HL-60/S4 (cell line): Measurements from ENCODE around the gene TNS1.

Experiments
- in situ Hi-C: fragments of 300-500 bp; cut with MboI; formaldehyde crosslinking; loops from 2 replicates; pipeline ENCODE4 v1.14.3; 2022; ENCODE audit warnings: low sequenced_read_pairs

The TNS1 gene

GRCh38 chr2:217947383-217948350 lies 55.1 kb downstream of the TNS1 start:
- in situ Hi-C loops = no loop called here

GRCh38 chr2:217946051-217946450 lies 56.7 kb downstream of the TNS1 start:
- in situ Hi-C loops = no loop called here

DNA sequence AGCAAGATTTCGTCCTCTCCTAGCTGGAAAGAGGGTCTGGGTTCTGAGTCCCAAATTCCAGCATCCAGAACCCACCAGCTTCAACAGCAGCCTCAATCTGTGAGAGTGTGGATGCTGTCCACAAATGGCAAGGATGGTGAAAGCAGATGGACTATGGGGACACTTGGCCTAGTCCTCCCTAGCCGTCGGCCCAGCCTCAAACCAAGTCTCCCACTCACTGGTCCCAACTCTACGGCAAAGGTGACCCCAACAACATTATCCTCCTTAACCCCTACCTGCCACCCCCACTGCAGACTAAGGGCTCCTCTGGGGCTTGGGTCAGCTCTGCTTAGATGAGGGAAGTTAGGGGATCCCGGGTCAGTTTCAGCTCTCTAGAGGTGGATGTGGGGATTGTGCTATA lies 57.3 kb downstream of the TNS1 start:
- in situ Hi-C loops = no loop called here

DNA sequence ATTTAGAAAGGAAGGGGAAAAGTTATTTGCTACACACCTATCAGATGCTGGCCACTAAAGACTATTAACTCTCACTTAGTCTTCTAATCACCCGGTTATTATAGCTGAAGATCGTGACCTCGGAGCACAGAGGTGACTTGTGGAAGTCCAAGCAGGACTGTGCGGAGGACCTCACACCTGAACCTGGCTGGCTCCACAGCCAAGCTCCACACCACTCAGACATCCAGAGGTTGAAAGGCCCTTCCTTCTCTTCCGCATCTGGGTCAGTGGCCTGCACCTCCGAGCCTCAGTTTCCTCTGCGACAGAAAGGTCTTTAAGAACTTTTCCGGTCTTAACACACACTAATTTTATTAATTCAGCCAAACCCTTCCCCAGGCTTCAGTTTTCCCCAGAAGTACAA lies 57.9 kb downstream of the TNS1 start:
- in situ Hi-C loops = no loop called here

DNA sequence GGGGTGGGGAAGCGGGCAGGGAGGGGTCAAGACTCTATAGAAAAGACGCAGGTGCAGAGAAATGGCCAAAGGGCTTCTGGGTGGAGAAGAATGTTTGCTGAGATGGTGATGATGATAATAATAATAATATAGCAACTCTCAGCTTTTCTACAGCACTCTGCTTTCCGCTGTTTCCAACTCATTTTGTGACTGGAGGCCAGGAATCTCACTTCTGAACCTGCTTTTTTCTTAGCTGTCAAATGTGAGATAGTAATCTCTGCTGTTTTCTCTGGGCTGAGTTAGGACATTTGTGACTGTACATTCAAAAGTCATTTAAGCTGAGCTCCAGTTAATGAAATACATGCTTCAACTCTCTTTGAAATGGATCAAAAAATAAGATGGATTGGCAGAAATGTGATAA lies 58.4 kb downstream of the TNS1 start:
- in situ Hi-C loops = no loop called here

DNA sequence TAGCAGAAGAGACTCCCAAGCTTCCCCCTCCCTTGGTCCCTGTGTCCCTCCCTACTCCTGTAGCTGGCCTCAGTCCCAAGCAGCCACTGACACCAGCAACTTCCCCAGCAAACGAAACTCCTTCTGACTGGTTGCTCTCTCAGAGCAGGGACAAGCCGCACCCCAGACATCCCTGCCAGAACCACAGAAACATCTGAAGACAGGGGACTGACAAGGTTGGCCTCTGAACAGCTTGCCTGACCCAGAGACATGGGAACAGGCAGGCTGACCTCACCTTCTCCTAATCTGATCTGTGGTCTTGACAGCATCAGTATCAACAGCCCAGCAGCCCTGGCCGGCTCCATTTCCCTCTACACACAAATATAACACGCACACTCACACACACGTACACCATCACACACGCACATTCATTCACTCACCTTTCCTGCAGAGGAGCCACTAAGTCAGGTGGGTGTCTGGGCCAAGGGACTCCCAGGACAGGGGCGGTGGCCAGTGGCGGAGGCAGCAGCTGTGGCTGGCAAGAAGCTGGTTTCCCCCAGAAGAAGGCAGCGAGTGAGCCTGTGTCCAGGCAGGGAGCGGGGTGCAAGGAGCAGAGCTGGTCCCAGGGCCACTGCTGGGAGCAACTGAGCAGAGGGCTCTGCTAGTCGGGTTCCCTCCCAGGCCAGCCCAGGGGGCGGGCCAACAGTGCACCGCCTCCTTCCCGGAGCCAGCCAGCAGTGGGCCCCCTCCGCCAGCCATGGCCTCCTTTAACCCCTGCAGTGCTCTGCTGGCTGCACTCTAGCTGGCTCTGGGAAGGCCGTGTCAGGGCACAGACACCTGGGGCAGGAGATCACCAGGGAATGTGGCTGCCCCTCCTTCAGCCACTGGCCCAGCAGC lies 59.1 kb downstream of the TNS1 start:
- in situ Hi-C loops = no loop called here

GRCh38 chr2:217942731-217943335 lies 60.0 kb downstream of the TNS1 start:
- in situ Hi-C loops = no loop called here

DNA sequence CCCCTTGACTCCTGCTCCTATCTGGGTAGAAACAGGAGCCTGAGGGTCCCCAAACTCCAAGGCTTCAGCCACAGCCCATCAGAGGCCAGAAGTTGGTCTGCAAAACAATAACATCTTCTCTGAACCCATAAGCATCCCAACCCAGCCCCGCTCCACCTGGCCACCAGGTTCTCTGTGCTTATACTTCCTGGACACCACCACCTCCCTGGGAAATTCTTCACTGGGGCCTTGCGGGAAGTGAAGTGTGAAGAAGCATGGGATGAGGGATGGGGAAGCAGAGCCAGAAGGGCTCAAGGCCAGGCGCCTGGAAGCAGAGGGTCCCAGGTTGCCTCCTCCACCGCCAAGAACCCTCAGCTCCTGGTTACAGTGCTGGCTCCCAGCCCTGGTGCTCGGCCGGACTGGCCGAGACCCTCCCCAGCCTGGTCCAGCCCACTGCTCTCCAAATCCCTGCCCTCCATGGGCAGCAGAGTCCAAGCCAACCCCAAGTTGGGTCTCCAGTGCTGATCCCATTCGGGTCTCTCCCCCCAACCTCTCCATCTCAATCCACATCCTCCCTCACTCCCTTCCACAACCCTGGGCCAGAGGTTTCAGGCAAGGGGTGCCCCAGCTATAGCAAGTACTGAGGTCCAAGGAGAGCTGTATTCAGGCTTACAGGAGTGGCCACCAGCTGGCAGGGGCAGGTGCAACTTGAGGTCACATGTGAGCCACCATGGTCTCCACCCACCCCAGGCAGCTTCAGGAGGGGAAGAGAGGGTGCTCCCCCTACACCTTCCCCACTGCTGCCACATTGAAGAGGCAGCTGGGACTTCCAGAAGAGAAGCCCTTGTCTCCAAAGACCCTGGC lies 60.7 kb downstream of the TNS1 start:
- in situ Hi-C loops = no loop called here

DNA sequence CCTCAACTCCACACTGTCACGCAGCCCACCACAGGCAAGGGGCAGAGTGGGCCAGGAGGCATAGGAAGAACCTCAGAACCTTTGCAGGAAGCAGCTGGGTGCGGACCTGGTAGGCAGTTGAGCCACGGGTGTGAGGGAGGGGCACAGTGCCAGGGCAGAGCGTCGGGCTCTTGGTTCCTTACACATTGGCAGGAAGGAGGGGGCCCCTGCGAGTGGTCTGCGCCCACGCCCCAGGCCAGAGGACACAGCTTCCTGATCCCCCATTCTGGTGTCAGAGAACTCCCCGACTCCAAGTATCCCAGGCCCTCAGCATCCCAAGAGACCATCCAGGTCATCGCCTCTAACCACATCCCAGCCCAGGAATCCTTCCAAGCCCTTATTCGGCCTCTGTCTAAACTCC lies 61.5 kb downstream of the TNS1 start:
- in situ Hi-C loops = no loop called here

GRCh38 chr2:217940261-217941220 lies 62.3 kb downstream of the TNS1 start:
- in situ Hi-C loops = no loop called here

DNA sequence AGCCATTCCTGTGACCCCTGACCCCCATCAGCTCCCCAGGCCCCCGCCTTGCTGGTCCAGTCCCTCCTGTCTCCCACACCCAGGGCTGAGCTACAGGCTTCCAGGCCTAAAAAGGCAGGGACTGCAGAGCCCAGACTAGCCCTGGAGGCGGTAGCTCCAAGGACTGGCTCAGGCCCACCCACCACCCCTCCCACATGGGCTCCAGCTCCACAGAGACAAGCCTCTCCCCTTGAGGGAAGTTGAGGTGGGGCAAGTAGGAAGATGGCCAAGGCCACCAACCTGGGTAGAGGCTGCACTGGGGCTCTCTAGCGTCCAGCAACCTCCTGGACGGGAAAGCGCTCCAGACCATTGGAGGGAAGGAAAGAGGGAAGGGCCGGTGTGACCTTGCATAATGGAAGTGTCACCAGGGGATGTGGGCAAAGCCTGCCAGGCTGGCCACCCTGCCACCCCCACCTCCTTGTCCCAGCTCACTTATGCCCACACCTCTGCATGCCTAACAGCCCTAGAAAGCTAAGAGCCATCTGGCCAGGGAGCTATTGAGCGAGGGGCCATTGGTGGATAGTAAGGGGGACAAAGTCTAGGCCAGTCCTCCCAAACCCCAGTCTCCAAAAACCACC lies 63.1 kb downstream of the TNS1 start:
- in situ Hi-C loops = no loop called here

DNA sequence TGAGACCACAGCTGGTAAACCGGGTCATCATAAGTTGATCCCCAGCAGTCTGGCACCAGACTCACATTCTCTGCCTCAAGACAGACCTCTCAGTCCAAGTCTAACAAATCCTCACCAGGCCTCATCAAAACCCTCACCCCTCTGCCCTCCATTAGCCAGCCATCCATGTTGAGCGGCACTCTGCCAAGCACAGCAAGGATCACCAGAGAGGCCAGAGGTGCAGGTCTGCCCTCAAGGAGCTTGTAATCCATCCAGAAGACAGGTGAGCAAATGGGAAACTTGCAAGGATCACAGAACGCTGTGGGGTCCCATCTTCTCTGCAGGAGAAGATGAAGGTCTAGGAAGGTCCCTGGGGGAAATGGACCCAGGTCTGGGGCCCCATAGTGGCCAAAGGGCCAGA lies 63.6 kb downstream of the TNS1 start:
- in situ Hi-C loops = no loop called here

DNA sequence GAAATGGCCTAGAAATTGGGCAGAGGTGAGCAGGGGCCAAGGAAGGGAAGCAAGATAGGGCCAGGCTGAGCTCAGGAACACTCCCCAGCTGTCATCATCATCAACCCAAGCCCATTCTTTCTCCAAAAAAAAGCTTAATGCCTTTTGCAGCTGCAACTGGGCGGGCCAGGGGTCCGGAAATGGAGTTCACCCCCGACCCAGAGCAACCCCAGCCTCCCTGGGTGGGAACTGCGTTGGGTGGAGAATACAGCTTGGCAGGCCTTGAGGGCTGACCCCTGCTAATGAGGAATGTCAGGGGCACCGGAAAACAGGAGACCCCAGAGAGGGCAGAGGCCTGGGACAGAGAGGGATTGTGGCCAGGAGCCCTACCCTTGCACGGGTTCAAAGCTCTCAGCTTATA lies 64.8 kb downstream of the TNS1 start:
- in situ Hi-C loops = no loop called here

GRCh38 chr2:217937446-217937845 lies 65.3 kb downstream of the TNS1 start:
- in situ Hi-C loops = no loop called here

GRCh38 chr2:217936952-217937351 lies 65.8 kb downstream of the TNS1 start:
- in situ Hi-C loops = no loop called here

DNA sequence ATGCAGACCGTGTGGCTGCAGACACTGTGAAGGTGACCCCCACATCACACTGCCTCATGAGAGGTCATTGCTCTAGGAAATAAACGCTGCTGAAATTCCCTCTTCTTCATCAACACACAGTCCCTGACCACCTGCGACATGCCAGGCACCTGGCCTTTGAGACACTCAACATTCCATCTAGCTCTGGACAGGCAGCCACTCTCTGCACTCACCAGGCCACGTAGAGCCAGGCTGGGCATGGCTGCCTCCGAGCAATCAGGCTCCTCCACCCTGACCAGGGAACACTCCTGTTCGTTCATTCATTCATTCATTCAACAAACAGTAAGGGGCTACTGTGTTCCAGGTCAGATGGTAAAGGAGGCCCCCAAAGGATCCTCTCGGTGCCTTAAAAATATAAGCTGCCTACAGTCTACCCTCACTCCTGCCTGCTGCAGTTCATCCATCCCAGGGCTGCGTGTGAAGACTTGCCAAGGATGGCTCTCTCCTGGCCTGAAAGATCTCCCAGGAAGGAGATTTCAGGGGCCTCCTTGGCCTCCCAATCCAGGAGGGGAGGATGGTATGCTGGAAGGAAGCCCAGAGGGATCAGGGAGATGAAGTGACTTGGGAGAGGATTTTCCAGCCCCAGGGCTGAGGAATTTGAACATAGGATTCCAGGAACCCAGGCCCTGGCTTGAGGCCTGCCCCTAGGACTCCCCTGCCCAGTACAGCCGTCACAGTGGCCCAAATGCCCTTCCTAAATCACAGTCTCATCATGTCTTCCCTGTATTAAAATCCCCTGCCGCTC lies 66.7 kb downstream of the TNS1 start:
- in situ Hi-C loops = no loop called here

GRCh38 chr2:217935235-217935879 lies 67.4 kb downstream of the TNS1 start:
- in situ Hi-C loops = no loop called here
